Hindlimb muscle (tissue), 1 donor: ENCODE data around the gene RNF181. TPM values are rescaled to one million over a fixed set of nuclear protein-coding genes. Genes with fewer than 3 reads are reported as not detected.
A peak's percentile ranks its signal among the peaks of the same experiment; 100 is the strongest.
"Not testable (repeated sequence)": the region's sequence is repeated elsewhere in the genome, so short reads cannot be mapped to it uniquely, and the experiment has no call there.

Experiments used
- DNase-seq: peaks from one replicate; pipeline ENCODE4 v3.0.0-alpha.2; 2013
- polyA plus RNA-seq: library from polyadenylated mRNA; unstranded; fragments of 120-200 nt; gene quantifications from one replicate; pipeline ENCODE4 v1.2.1, GENCODE V29; 2013; ENCODE audit not compliant: insufficient read length

Gene RNF181, protein sequence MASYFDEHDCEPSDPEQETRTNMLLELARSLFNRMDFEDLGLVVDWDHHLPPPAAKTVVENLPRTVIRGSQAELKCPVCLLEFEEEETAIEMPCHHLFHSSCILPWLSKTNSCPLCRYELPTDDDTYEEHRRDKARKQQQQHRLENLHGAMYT
- polyA plus RNA-seq = 49.1 TPM

DNA sequence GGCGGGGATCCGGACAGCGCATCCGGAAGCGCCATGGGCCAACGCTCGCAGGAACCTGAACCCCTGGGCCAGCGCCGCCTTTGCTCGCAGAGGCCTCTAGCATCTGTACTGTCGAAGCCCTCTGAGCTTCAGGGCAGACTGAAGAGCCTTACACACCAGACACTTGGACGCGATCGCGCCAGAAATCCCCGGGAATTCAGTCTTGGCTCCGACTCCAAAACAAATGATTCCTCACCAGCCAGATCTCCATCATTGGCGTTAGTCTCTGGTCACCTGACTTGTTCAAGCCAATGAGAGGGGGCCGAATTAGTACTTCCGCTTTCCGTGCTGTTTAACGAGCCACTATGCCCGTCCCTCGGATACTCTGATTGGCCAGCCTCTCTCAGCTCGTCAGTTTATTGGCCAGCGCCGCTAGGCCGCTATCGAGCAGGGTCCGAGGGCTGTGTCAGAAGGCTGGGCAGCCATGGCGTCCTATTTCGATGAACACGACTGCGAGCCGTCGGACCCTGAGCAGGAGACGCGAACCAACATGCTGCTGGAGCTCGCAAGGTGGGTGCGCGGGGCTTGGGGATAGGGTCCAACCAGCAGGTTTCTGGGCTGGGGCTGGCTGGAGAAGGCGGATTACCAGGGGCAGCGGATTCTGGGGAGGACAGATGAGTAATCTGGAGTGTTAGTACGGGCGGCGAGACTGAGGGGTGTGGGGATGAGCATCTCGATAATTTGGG lies at the start of gene RNF181:
Gene RNF181, plus strand, starts transcription at position 445 of the 725 bp plus-strand sequence. Its CDS starts 19 bp downstream, at position 464.
- DNase-seq = peak; percentile 98

DNA sequence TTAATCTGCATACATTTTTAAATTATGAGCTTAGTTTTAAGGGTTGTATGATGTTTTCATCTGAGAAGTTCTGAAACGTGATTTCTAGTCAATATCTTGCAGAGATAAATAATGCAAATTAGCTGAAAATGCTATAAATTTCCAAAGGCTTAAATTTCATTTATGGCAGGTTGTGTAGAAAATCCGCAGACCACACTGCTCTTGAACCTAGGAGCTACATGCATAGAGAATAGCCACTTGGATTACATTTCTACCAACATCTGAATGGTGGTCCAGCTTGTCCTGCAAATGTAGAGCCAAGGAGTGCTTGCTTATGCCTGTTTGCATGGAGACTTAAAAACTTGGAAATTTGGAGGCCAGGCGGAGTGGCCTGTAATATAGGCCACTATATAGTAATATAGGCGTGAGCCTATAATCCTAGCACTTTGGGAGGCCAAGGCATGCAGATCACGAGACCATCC lies 49.7 kb upstream of the RNF181 start:
- no peak for DNase-seq

DNA sequence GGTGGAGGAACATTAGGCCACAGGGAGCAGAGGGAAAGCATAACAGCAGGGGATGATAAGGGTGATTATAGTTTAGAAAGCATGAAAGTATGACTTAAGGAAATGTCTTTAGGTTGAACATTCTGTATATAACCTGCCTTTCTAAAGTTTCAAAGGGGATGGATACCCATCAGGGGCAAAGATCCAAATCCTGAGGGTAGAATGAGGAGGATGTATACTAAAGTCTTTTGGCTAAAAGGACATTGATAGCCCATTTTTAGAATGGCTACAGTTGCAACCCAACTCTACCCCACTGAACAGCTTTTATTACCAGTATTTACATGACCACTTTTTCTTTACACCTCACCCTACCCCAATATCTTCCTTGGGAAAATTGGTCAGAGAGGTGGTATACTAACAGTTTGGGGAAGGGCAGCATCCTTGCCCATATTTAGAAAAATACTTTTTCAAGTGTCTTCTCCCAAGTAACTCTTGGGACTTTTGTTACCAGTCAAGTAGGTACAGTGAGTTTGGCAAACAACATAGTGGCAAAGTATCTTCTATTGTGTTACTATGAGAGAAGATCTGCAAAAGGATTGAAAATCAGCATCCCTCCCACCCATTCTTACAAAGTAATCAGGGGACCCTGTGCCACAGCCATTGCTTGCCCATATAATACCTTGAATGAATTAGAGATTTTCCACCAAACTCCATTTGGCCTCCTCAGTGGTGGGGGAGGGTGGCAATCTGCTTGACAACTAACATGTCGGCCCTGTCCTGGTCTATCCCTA lies 48.3 kb upstream of the RNF181 start:
- DNase-seq = no peak

DNA sequence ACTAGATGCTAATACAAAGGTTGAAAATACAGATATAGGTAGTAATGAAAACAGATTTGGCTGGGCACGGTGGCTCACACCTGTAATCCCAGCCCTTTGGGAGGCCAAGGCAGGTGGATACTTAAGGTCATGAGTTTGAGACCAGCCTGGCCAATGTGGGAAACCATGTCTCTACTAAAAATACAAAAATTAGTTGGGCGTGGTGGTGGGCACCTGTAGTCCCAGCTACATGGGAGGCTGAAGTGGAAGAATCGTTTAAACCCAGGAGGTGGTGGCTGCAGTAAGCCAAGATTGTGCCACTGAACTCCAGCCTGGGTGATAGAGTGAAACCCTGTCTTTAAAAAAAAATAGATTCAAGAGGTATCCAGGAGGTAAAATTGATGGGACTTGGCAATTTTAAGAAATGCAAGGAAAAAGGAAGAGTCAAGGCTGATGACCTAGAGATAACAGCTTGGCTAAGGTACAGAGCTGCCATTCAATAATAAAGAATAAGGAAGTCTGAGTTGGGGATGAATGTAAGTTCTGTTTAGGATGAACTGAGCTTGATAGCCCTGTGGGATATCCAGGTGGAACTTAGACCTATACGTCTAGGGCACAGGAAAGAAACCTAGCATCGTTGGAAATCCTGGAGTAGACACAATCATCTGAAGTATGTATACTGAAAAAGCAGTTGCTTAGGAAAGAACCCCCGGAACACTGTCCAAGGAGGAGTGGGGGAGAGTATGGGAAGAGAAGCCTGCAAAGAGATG lies 47.5 kb upstream of the RNF181 start:
- DNase-seq = no peak

DNA sequence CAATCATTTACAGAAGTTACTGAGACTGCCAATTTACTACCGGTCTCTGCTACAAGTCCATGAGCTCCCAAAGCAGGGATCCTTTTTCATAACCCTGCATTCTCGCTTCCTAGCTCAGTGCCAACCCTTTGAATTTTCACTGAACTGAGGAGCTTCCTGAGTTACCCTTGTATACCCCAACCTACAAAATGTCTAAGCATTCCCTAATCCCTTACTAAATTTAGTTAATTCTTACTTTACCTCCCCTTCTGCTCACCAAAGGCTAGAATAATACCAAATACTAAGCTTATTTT lies 47.0 kb upstream of the RNF181 start:
- no peak for DNase-seq

DNA sequence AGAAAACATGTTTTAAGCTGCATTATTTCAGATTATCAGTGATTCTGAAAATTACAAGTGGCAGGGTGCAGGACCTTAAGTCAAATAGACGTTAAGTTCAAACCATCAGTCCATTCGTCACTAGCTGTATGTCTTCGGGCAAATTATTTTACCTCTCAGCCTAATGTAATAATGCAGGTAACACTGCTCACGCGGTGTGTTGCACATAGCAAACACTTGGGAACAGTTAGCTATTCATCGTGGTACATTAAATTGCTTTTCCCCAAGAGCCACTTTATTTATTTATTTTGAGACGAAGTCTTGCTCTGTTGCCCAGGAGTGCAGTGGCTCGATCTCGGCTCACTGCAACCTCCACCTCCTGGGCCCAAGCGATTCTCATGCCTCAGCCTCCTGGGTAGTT lies 46.5 kb upstream of the RNF181 start:
- DNase-seq = no peak

DNA sequence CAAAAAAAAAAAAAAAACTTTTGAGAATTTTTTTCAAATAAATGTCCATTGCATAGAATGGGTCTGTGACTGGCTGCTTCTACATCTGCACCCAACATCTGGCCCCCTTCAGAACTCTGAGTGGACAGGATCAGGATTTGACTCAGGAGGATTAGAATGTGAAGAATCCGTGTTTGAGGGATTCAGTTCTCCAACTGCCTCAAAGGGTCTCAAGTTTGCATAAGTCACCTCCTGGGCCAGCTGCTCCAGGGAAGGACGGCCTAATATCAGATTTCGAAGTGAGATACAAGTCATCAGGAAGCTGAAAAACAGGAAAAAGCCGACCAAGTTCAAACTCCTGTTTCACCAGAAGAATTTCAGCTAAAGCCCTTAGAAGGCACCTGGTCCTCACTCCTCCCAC lies 45.7 kb upstream of the RNF181 start:
- no peak for DNase-seq

DNA sequence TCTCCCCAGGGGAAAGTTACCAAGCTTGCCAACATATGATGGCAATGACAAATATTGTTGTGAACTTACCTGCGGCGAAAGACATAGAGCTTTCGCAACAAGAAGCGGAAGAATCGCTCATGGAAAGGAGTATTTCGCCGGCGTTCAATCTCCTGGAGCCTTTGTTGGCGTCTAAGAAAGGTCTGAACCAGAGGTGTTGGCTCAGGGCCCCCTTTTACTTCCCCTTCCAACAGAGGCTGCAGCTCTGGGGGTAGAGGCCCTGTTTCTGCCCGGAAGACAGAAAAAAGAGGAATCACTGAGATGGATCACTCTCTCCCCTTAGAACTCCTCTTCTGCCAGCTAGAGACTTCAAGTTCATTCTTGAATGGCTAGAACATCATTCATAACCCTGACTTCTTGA lies 45.1 kb upstream of the RNF181 start:
- no peak for DNase-seq

DNA sequence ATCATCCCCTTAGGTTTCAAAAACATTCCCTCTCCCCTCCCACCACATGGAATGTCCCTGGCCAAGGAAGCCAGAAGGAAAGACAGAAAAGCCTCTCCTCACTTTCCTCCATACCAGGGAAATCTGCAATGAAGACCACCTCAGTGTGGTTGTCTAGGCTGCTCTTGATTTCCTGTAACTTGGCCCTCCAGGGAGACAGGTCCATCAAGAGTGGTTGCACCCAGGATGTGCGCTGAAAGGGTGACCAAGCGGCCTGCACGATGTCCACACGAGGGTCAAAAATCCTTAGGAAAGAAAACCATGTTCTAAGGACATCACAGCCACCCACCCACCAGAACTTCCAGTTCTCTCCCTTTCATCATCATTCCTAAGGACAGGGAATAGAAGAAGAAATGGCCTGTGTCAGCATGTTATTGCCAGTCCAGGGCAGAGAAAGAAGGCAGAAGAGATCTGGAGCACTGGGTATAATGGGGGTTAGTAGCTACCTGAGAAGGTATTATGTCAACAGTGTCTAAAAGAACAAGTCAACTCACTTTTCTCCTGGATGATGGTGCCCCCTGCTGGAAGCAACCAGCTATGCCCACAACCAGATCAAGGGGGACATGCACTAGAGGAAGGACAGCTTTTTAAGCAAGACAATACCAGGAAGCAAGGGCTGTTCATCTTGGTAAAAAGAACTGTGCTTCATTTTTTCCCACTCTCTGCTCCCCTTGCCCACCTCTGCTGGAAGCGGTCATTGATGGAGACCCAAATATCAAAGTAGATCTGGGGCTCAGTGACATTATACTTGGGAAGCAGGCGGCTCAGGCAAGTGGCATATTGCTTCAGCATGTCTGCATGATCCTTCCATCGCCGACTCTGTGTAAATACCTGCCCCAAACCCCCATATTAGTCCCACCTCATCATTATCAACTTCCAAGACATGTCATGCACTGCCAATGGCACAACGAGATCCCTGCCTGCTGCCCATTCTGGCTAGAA lies 43.6 kb upstream of the RNF181 start:
- DNase-seq = peak; percentile 71

DNA sequence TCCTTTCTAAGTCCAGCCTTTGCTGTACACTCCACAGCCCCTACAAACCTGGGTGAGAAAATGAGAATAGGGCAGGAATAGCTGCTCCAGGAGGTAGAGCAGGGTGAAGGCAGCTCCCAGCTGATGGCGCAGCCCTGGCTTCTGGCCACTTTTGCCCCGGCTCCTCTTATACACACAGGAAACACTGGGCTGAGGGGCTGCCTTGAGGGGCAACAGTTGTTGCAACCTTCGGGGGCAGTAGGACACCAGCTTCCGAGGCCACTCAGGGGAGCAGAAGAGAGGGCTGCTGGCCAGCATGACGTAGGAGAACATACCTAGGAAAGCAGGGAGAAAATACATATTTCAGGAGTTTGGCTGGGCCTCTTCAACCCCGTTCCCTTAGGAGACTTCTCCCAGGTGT lies 42.4 kb upstream of the RNF181 start:
- no peak for DNase-seq

DNA sequence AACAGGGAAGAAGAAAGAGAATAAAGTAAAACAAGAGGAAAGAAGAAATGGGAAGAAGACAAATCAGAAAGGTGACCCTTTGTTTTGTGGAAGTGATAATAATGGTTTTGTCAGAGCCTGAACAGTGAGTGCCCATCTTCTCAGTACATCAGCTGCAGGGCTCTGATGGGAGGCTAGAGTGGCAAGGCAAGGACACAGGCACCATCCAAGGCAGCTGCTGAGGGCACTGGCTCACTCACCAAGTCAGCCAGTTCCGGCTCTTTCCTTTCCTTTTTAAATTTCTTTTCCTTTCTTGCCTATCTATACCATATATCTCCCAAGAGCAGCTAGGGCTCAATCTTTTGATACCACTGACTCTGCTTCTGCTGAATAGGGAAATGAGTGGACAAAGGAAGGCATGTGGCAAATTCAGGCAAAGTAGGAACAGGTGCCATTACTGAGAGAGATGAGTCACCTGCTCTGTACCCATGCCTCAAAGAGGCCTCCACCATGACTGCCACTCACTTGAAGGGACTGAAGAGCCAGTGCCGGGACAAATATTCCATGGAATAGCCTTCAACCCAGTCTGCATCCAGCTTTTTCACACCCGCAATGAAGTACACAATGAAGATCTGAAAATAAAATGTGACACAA lies 40.4 kb upstream of the RNF181 start:
- DNase-seq = no peak

DNA sequence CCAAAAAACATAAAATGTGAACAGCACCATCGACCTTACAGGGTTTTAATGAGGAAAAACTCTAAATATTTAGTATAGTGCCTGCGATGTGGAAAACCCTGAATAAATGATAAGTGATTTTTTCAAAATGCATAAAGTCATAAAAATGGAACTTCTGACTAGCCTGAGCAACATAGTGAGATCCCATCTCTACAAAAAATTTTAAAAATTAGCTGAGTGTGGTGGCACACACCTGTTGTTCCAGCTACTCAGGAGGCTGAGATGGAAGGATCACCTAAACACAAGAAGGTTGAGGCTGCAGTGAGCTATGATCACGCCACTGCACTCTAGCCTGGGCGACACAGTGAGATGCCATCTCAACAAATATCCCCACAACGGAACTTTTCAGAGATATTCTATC lies 38.4 kb upstream of the RNF181 start:
- DNase-seq = no peak

DNA sequence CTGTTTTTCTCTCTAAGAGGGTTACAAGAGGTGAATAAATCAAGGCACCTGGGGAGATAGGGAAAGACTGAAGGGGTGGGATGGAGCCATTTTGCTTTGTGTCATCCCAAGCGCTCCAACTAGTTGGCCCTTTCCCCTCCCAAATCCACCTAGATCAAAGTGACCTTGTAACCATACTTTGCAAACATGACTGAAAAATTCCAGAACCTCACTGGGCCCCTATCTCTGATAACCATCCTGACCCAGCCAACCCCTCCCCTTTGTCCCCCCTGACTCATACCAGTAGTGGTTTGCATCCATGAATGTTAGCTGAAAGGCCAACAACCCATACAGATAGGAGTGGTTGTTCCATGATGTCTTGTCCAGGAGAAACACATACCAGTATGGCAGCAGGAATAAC lies 37.4 kb upstream of the RNF181 start:
- no peak for DNase-seq

DNA sequence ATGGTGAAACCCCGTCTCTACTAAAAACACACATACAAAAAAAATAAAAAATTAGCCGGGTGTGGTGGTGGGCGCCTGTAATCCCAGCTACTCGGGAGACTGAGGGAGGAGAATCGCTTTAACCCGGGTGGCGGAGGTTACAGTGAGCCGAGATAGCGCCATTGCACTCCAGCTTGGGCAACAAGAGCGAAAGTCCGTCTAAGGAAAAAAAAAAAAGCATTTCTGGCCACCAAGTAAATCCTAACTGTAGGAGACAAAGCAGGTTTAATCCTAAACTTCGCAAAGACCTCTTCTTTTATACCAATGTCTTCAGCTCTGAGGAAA lies 35.2 kb upstream of the RNF181 start:
- DNase-seq = not testable (repeated sequence)

DNA sequence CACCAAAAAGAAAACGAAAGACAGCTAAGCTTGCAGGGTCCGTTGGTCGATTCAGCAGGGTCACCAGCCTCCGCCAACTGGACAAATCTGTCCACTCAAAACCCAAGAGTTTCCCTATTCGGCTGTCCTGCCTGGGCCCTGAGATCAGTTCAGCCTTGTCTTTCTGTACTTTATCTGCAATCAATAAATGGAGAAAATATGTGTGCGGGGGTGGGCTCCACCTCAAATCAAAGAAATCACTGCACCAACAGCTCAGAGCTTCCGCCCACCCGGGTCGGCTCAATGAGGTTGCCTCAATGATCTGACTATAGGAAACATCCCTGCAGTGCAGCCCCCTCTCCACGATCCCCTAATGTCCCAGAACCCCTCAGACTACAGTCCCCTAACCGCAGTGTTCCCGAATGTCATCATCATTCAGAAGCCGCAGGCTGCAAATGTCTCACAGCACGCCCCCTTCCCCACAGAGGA lies 34.7 kb upstream of the RNF181 start:
- no peak for DNase-seq

DNA sequence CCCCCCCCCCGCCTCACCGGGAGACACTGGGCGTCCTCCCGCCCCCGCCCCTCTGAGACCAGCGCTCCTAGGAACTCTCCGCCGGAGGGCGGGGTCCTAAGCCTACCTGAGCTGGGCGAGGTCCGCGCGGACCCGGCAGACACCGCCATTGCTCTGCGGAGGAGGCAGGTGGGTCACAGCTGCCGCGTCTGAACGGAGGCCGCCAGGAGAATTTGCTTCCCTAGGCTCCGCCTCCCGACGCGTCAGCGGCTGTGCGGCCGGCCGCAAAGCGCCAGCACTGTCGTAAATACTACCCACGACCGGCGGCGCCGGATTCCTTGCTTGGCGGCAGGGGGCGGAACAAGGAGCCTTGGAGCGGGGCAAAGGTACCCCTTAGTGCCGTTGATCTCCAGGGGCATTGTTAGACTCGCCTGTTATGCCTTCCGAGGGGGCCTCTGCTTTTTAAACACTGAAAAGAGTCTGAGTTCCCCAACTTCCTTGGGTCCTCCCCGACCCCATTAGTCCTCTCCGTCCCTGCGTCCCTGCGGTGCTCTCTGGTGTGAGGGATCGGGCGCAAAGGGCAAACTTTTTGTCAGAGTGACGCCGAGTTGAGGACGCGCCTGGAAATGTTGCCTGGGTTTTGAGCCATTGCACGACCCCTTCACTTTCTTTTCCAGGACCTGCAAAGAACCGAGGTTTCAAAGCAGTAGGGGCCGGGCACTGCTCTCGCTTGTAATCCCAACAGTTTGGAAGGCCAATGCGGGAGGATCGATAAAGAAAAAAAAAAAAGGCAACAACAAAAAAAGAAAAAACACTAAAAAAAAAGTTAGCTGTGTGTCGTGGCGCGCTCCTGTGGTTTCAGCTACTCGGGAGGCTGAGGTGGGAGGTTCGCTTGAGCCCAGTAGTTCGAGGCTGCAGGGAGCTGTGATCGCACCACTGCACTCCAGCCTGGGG lies 34.0 kb upstream of the RNF181 start, which contains the start of gene GGCX:
Gene GGCX, minus strand, starts transcription at position 214 of the 933 bp plus-strand sequence. Its CDS starts 65 bp downstream, at position 149.
- peak; percentile 96 for DNase-seq

DNA sequence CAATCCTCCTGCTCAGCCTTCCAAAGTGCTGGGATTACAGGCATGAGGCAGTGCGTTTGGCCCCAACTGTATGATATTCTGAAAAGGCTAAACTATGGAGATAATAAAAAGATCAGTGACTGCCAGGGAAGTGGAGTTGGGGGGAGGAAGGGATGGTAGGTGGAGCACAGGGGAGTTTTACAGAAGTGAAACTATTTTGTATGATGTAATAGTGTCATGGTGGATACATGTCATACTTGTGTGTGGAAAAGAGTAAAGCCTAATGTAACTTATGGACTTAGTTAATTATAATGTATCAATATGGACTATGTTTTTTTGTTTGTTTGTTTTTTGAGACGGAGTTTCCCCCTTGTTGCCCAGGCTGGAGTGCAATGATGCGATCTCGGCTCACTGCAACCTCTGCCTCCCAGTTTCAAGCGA lies 31.4 kb upstream of the RNF181 start:
- no peak for DNase-seq

DNA sequence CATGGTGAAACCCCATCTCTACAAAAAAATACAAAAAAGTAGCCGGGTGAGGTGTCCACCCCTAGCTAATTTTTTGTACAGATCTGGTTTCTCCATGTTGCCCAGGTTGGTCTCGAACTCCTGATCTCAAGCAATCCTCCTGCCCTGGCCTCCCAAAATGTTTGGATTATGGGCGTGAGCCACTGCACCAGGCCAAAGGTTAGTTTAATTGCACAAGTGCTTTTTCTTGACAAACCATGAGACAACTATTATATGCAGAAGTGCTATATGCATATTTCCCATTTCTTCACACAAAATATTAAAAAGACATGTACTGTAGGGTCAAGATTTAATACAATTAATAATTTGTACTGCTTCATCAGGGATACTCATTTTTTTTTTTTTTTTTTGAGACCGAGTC lies 29.3 kb upstream of the RNF181 start:
- DNase-seq = no peak

DNA sequence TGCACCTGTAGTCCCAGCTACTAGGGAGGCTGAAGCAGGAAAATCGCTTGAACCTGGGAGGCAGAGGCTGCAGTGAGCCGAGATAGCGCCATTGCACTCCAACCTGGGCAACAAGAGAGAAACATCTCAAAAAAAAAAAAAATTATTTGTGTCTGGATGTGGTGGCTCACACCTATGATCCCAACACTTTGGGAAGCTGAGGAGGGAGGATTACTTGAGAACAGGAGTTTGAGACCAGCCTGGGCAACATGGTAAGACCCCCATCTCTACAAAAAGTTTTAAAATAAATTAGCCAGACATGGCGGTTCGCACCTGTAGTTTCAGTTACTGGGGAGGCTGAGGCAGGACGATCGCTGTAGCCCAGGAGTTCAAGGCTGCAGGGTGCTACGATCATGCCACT lies 19.8 kb upstream of the RNF181 start:
- DNase-seq = no peak

DNA sequence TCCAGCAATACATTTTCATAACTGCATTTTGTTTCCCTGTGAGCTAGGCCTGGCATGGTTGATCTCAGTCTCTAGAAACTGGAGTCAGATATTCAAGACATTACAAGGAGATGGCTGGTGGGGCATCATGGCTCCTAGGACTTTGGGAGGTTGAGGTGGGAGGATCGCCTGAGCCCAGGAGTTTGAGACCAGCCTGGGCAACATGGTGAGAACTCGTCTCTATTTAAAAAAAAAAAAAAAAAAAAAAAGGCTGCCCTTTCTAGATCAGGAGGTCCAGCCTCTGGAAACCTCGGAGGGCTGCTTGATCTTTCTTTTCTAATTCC lies 18.5 kb upstream of the RNF181 start:
- no peak for DNase-seq
